Stimulated activated CD8-positive, alpha-beta memory T cell treated with anti-CD3 and anti-CD28 coated beads, Interleukin-15, amount 100 ng/mL, for 48 hours (primary cell): Measurements from ENCODE around the gene EPM2A.
A peak's percentile ranks its signal among the peaks of the same experiment; 100 is the strongest.
"Not testable (repeated sequence)": the region's sequence is repeated elsewhere in the genome, so short reads cannot be mapped to it uniquely, and the experiment has no call there.

ENCODE experiments used
- DNase-seq, 2 donors: peaks; one replicate each; pipeline ENCODE4 v3.0.0-alpha.2; 2020; ENCODE audit warnings: low read depth in 2 of 2

The EPM2A gene

DNA sequence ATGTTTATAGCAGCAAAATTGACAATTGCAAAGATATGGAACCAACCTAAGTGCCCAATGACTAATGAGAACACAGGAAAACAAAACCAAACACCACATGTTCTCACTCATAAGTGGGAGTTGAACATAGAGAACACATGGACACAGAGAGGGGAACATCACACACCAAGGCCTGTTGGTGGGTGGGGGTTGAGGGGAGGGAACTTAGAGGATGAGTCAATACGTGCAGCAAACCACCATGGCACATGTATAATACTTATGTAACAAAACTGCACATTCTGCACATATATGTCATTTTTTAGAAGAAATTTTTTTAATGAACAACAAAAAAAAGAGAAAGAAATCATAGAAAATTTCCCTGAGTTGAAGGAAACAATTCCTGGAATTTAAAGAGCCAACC lies 3.9 kb downstream of the EPM2A start:
- DNase-seq: peak in 1 of 2 donors; percentile 15

DNA sequence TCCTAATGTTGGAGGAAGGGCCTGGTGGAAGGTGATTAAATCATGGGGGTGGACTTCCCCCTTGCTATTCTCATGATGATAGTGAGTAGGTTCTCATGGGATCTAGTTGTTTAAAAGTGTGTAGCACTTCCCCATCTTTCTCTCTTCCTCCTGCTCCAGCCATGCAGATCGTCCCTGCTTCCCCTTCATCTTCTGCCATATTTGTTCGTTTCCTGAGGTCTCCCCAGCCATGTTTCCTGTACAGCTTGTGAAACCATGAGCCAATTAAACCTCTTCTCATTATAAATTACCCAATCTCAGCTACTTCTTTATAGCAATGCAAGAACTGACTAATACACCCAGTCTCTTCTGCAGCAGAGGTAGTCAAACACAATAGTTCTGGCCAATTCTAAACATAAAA lies 5.4 kb downstream of the EPM2A start:
- no peak for DNase-seq

DNA sequence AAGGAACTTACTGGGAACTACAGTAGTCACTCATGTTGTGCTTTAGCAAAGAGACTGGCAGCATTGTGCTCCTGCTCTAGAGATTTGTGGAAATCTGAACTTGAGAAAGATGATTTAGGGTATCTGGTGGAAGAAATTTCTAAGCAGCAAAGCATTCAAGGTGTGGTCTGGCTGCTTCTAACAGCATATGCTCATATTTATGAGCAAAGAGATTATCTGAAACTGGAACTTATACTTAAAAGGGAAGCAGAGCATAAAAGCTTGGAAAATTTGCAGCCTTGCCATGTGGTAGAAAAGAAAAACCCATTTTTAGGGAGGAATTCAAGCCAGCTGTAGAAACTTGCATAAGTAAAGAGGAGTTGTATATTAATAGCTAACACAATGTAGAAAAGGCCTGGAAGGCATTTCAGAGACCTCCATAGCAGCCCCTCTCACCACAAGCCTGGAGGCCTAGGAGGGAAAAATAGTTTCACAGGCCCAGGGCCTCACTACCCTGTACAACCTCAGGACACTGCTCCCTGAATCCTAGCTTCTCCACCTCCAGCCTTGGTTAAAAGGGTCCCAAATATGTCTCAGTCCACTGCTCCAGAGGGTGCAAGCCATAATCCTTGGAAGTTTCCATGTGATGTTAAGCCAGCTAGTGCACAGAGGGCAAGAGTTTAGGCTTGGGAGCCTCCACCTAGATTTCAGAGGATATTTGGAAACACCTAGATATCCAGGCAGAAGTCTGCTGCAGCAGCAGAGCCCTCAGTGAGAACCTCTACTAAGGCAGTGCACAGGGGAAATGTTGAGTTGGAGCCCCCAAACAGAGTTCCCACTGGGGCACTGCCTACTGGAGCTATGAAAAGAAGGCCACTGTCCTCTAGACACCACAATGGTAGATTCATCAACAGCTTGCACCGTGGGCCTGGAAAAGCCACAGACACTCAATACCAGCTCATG lies 6.6 kb downstream of the EPM2A start:
- DNase-seq: no peak

DNA sequence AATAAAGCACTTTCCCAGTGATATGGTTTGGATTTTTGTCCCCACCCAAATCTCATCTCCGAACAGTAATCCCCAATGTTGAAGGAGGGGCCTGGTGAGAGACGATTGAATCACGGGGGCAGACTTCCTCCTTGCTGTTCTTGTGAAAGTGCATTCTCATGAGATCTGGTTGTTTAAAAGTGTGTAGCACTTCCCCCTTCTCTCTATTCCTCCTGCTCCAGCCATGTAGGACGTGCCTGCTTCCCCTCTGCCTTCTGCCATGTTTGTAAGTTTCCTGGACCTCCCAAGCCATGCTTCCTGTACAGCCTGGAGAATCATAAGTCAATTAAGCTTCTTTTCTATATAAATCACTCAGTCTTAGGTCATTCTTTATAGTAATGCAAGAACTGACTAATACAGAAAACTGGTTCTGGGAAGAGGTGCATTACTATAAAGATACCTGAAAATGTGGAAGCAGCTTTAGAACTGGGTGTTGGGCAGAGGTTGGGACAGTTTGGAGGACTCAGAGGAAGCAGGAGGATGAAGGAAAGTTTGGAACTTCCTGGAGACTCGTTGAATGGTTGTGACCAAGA lies 7.4 kb downstream of the EPM2A start:
- DNase-seq: no peak

DNA sequence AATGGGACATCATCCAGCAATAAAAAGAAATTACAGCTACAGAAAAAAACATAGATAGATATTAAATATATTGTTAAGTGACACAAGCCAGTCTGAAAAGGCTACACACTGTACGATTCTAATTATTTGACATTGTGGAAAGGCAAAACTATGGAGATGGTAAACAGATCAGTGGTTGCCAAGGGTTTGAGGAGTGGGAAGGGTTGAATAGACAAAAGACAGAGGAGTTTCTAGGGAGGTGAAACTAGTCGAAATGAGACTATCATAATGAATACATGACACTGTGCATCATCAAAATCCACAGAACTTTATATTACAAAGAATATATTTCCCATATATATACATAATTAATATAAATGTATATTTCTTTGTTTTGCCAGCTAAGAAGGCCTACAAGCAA lies 9.8 kb downstream of the EPM2A start:
- DNase-seq: no peak

DNA sequence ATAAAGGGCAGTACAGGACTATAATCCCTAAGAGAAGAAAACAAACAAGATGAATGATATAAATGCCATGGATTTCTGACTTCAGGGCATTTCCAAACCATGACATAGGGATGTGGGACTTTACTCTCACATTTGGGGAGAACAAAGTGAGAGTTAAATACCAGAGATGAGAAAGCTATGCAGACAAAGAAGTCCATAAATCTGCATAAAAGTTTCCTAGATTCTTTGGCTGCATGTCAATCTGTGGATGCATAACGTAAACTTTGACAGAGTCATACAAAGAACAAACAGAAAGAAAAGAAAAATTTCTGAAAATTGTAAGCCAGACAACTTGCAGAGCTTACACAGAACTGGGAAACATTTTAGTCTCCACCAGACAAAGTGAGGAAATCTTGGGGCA lies 11.7 kb downstream of the EPM2A start:
- no peak for DNase-seq

DNA sequence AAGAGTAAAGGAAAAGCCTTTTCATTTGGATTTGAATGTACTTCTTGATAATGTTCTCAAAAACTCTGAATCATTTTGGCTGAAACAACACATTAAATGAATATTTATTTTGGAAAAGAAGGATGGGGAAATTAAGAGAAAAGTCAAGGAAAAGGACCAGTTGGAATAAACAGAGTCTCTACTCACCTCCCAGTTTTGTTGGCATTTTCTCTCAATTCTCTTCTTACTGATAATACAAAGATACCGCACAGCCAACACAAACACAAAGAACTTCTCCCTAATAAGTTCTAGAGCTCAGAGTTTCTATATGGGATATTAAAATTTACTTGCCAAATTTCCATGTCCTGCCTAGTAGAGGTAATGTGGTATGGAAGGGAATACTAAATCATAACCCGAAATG lies 13.1 kb downstream of the EPM2A start:
- no peak for DNase-seq

DNA sequence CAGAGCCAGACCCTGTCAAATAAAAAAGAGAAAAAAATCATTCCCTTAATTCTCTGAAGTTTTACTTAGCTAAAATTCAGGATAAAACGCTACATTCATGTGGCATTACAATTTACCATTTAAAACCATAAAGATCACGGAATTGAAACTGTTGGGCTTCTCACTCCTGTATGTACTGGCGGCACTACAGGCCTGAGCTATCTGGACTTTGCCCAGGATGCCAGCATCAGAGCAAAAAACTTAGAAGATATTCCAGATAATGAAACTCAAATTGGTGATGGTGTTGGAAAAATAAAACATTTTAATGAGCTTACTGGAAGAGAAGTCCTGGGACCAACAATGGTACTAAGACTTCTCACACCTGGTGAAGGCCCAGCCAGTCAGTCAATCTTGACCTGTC lies 14.2 kb downstream of the EPM2A start:
- no peak for DNase-seq

DNA sequence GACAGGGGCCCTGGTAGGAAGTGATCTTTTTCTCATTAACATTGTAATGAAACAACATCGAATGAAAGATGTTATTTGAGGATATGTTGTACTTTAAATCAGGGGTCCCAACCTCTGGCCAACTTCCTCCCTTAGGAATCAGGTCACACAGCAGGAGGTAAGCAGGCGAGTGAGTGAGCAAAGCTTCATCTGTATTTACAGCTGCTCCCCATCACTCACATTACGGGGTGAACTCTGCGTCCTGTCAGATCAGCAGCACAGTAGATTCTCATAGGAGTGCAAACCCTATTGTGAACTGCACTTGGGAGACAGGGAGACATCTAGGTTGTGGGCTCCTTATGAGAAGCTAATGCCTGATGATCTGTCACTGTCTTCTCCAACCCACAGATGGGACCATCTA lies 19.9 kb downstream of the EPM2A start:
- no peak for DNase-seq

DNA sequence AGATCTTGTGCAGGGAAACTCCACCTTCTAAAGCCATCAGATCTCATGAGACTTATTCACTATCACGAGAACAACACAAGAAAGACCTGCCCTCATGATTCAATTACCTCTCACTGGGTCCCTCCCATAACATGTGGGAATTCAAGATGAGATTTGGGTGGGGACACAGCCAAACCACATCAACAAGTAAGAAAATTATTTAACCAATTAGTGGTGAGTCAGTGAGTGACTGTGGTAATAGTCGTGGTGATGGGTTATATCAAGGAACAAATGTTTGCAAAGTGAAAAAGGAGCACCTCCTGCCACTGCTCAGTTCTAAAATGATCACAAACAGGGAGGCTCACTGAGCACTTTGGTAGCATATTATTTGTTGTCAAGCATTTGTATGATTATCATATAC lies 20.6 kb downstream of the EPM2A start:
- no peak for DNase-seq

DNA sequence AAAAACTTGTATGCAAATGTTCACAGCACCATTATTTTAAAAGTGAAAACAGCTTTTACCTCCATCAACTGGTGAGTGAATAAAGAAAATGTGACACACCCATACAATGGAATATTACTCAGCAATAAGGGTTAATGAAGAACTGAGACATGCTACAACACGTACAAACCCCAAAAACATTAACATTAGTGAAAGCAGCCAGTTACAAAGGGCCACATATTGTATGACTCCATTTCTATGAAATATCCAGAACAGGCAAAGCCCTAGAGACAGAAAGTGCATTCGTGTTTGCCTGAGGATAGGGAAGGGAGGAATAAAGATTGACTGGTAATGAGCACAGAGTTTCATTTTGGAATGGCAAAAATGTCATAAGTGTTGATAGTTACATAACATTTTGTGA lies 21.5 kb downstream of the EPM2A start:
- no peak for DNase-seq

DNA sequence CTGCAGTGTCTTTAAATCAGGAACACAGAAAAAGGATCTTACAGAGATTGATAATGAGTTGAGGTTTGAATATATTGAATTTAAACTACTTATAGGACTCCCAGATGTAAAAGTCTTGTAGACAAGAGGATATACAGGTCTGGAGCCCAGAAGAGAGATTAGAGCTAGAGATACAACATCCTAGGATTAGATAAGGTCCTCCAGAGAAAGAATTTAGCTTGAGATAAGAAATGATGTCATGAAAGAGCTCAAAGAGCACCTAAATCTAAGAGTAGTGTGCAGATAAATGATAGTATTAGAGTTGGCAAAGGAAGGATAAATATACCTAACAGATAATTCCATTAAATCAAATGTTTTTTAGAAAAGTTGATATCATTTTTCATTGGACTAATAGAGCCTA lies 23.9 kb downstream of the EPM2A start:
- no peak for DNase-seq

DNA sequence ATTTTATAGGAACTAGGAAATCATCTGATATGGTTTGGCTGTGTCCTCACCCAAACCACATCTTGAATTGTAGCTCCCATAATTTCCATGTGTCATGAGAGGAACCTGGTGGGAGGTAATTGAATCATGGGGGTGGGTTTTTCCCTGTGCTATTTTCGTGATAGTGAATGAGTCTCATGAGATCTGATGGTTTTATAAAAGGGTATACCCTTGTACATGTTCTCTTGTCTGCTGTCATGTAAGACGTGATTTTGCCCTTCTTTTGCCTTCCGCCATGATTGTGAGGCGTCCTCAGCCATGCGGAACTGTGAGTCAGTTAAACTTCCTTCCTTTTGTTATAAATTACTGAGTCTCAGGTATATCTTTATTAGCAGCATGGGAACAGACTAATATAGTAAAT lies 27.9 kb downstream of the EPM2A start:
- no peak for DNase-seq

DNA sequence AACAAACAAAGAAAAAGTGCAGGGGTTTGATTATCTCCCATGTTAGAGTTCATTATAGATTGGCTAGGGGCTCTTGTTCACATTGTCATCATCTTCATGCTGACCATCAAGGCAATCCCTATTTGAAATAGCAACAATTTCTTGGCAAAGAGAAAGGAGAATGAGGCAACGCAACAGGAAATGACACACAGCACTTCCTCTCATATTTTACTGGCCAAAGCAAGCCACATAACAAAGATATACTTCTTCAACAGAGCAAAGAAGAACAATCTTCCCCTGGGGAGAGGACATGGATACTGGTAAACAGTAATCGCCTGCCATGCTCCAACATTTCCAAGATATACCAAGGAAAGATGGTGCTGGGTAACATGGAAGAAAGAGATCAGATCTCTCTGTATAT lies 29.8 kb downstream of the EPM2A start:
- no peak for DNase-seq

DNA sequence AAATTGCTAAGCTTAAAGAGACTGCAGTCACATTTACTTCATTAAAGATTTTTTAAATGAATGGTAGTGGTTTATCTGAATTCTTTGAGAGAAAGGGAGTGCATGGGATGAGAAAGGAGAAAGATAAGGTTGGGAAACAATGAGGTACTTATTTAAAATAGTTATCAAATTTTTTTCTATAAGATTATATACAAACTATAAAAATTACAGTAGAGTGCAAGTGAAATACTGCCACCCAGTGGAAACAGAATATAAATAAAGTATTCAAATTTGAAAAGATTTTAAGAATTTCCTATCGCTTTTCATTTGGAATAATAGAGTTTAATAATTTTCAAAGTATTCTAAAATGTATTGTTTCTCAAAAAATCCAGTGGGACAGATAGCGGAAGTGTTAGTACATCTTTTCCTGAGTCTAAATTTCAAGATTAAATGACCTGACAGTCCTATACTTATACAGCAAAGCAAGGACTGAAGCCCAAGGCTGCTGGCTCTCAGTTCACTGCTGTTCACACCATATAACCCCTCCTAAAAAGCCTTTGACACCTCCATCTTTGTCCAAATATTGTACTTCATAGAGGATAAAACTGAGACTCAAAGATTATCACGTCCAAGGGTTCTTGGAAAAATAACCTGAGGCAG lies 31.1 kb downstream of the EPM2A start:
- no peak for DNase-seq

DNA sequence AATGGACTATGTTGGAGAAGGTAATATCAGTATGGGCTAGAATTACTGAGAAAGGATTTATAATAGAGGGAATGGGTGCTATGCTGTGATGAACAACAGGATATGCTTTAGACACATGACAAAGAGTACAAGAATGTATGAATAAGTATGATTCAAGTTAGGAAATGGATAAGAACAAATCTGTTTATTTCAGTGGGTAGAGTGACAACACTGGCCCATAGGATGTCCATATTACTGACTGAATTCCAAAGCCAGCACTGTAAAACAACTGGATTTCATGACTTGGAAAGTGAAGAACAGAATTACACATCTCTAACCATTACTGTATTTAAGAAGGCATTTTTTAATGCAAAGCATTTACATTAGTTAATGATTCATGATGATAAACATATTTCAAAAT lies 35.9 kb downstream of the EPM2A start:
- no peak for DNase-seq

DNA sequence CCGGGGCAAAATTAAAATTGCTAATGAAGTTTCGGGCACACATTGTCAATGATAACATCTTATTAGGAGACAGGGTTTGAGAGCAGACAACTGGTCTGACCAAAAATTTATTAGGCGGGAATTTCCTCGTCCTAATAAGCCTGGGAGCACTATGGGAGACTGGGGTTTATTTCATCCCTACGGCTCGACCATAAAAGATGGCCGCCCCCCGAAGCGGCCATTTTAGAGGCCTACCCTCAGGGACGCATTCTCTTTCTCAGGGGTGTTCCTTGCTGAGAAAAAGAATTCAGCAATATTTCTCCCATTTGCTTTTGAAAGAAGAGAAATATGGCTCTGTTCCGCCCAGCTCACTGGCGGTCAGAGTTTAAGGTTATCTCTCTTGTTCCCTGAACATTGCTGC lies 37.9 kb downstream of the EPM2A start:
- DNase-seq: not testable (repeated sequence)

DNA sequence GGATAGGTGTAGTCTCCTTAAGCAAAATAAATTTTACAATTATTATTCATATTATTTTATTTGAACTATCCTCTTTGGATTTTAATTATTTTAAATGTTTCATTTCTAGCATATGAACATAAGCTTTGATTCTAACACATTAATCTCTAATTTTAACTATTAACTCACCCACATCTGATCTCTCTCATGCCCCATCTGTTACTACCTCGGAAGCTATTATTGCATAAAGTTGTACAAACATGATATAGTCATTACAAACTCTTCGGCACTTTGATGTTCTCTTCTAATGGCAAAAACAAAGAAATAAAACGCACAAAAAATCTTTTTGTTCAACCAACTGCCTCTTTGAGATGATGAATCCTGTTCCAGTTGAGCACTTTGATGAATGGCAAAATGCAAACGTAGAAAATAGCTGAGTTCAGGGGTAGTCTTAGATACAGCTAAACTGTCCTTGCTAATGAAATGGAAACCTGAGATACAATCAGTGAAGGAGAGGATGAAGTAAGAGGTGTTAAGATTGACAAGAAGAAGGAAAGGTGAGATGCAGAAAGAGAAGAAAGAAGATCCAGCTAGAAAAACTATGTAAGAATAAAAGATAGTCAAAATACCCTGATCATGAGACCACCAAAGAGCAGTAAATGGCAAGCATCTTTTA lies 41.1 kb downstream of the EPM2A start:
- DNase-seq: no peak

DNA sequence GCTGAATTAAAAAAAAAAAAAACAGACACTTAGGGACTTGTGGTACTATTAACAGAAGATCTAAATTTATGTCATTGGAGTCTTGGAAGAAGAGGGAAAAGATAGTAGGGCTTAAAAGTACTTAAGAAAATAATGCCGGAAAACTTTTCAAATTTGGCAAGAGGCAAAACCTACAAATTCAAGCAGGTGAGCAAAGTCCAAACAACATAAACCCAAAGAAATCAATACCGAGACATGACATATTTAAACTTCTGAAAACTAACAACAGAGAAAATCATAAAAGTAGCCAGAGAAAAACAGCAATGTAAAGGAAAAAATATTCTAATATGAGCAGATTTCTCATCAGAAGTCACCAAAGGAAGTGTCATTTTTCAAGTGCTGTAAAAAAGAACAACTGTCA lies 44.4 kb downstream of the EPM2A start:
- no peak for DNase-seq

DNA sequence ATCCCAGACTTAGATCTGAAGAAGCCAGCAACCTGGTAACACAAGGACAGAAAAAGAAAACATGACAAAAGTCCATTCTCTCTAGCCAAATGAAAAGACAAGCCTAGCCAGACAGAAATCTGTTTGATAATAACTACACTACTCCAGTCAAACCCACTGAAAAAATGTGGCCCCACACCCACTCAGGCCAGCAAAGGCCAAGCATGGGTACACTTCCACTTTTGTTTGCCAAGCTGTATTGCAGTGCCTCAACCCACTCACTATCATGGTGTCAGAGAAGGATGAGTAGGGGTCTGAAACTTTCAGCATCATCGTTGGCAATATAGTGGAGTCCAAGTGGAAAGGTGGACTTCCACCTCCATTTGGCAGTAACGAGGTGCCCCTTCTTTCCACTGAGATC lies 45.8 kb downstream of the EPM2A start:
- DNase-seq: no peak

DNA sequence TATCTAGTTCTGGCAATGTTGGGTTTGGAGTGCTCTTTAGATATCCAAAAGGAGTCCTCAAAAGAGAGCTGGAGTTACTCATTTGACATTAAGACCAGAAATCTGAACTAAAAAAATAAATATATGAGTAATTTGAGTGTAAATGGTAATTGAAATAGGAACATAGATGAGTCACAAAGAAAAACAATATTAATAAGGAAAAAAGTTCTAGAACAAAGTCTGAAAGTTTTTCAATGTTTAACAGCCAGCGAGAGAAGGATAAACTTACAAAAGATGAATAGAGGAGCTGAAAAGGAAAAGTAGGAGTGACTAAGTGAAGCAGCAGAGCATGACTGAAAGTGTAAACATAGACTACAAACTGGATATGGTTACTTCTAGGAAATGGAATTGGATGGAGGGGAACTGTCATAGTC lies 46.8 kb downstream of the EPM2A start:
- DNase-seq: no peak

DNA sequence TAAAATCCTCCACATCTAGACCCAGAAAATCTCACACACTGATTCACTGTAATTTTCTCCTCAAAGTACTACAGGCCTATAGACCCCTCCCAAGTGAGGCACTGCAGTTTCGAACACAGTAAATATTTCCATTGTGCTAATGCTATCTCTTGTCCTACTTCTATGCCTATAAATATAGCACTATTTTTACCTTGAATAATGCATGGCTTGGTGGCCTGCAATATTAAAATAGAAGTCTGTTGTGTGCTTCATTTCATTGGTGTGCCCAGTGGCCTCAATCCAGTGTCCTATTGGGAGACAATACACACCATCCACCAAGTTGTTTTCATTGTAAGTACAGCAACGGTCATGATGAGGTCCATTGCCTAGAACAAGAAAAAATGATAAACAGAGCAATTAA lies 49.4 kb downstream of the EPM2A start:
- no peak for DNase-seq

DNA sequence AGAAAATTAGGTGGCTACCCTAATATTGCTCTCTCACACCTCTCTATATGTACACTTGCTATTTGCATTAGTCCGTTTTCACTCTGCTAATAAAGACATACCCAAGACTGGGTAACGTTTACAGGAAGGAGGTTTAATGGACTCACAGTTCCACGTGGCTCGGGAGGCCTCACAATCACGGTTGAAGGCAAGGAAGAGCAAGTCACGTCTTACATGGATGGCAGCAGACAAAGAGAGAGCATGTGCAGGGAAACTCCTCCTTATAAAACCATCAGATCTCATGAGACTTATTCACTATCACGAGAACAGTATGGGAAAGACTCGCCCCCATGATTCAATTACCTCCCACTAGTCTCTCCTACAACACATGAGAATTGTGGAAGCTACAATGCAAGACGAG lies 53.4 kb downstream of the EPM2A start:
- DNase-seq: no peak
